SK-N-SH treated with all-trans-retinoic acid at 6 μM for 48 hours (cell line): ENCODE measurements around the gene TCF12.

Experiments used
- ATAC-seq: fragments of 200-7000 bp; cut with Tn5 transposase; 3 replicates; pipeline ENCODE4 v1.9.1; 2020; ENCODE audit warnings: mild to moderate bottlenecking, moderate library complexity
- ARNTL ChIP-seq: fragments of 450-650 bp; formaldehyde crosslinking; IDR thresholded peaks from 2 replicates; pipeline ENCODE4 v1.5.0; 2020; ENCODE audit warnings: low read depth, mild to moderate bottlenecking, moderate library complexity, borderline replicate concordance
- BACH2 ChIP-seq: fragments of 250-450 bp; sonication (Bioruptor Pico); IDR thresholded peaks from 2 replicates; pipeline ENCODE4 v1.9.0; 2021; ENCODE audit warnings: mild to moderate bottlenecking, borderline replicate concordance
- CSDC2 ChIP-seq: fragments of 250-450 bp; sonication (Bioruptor Pico); IDR thresholded peaks from 2 replicates; pipeline ENCODE4 v1.5.0; 2020; ENCODE audit warnings: mild to moderate bottlenecking, moderate library complexity
- CSRNP3 ChIP-seq: fragments of 250-450 bp; sonication (Bioruptor Pico); IDR thresholded peaks from 2 replicates; pipeline ENCODE4 v1.5.1; 2021; ENCODE audit warnings: mild to moderate bottlenecking, moderate library complexity
- ESRRG ChIP-seq: fragments of 250-450 bp; sonication (Bioruptor Pico); IDR thresholded peaks from 2 replicates; pipeline ENCODE4 v1.6.1; 2021; ENCODE audit warnings: mild to moderate bottlenecking
- GLIS3 ChIP-seq: fragments of 250-450 bp; sonication (Bioruptor Pico); IDR thresholded peaks from 2 replicates; pipeline ENCODE4 v1.5.0; 2020; ENCODE audit warnings: mild to moderate bottlenecking, moderate library complexity
- ISL1 ChIP-seq: fragments of 250-450 bp; sonication (Bioruptor Pico); IDR thresholded peaks from 2 replicates; pipeline ENCODE4 v2.1.2; 2022; ENCODE audit warnings: mild to moderate bottlenecking, moderate library complexity
- OSR1 ChIP-seq: fragments of 250-450 bp; sonication (Bioruptor Pico); IDR thresholded peaks from 2 replicates; pipeline ENCODE4 v1.8.0; 2022; ENCODE audit warnings: moderate library complexity, mild to moderate bottlenecking, inconsistent platforms
- PATZ1 ChIP-seq: fragments of 250-450 bp; sonication (Bioruptor Pico); IDR thresholded peaks from 2 replicates; pipeline ENCODE4 v1.8.0; 2020; ENCODE audit warnings: mild to moderate bottlenecking, moderate library complexity, borderline replicate concordance
- PPARA ChIP-seq: fragments of 250-450 bp; sonication (Bioruptor Pico); IDR thresholded peaks from 2 replicates; pipeline ENCODE4 v1.5.0; 2020; ENCODE audit warnings: mild to moderate bottlenecking, borderline replicate concordance
- RARB ChIP-seq: fragments of 250-450 bp; sonication (Bioruptor Pico); IDR thresholded peaks from 2 replicates; pipeline ENCODE4 v1.8.0; 2021; ENCODE audit warnings: mild to moderate bottlenecking, moderate library complexity
- SNAI2 ChIP-seq: fragments of 250-450 bp; sonication (Bioruptor Pico); IDR thresholded peaks from 2 replicates; pipeline ENCODE4 v1.5.0; 2020; ENCODE audit warnings: mild to moderate bottlenecking, moderate library complexity
- TCF4 ChIP-seq: fragments of 250-450 bp; sonication (Bioruptor Pico); IDR thresholded peaks from 2 replicates; pipeline ENCODE4 v1.8.0; 2021; ENCODE audit warnings: mild to moderate bottlenecking, moderate library complexity, borderline replicate concordance
- TOX ChIP-seq: fragments of 250-450 bp; sonication (Bioruptor Pico); IDR thresholded peaks from 2 replicates; pipeline ENCODE4 v1.8.0; 2021; ENCODE audit warnings: mild to moderate bottlenecking, moderate library complexity, borderline replicate concordance
- ZC3H10 ChIP-seq: fragments of 250-450 bp; sonication (Bioruptor Pico); IDR thresholded peaks from 2 replicates; pipeline ENCODE4 v1.5.1; 2021; ENCODE audit warnings: mild to moderate bottlenecking, moderate library complexity
- ZFP3 ChIP-seq: fragments of 250-450 bp; sonication (Bioruptor Pico); IDR thresholded peaks from 2 replicates; pipeline ENCODE4 v1.5.0; 2020; ENCODE audit warnings: mild to moderate bottlenecking, moderate library complexity
- ZFP30 ChIP-seq: fragments of 450-650 bp; formaldehyde crosslinking; IDR thresholded peaks from 2 replicates; pipeline ENCODE4 v1.5.0; 2022; ENCODE audit warnings: mild to moderate bottlenecking, moderate library complexity
- ZNF565 ChIP-seq: fragments of 450-650 bp; formaldehyde crosslinking; conservative IDR thresholded peaks from 2 replicates; pipeline ENCODE4 v1.5.0; 2020; ENCODE audit warnings: low read depth, mild to moderate bottlenecking, moderate library complexity
- ZNF70 ChIP-seq: fragments of 450-650 bp; formaldehyde crosslinking; IDR thresholded peaks from 2 replicates; pipeline ENCODE4 v1.5.0; 2020; ENCODE audit warnings: mild to moderate bottlenecking, moderate library complexity
- TF ChIP-seq, protein P1 (sequence below): fragments of 250-450 bp; sonication (Bioruptor Pico); IDR thresholded peaks from 2 replicates; pipeline ENCODE4 v1.5.0; 2020; ENCODE audit warnings: mild to moderate bottlenecking, moderate library complexity
- TF ChIP-seq, protein P2 (sequence below): fragments of 250-450 bp; sonication (Bioruptor Pico); IDR thresholded peaks from 2 replicates; pipeline ENCODE4 v1.5.1; 2020; ENCODE audit warnings: low read depth, mild to moderate bottlenecking, moderate library complexity
- TF ChIP-seq, protein P3 (sequence below): fragments of 250-450 bp; sonication (Bioruptor Pico); IDR thresholded peaks from 2 replicates; pipeline ENCODE4 v1.8.0; 2021; ENCODE audit warnings: low read depth, mild to moderate bottlenecking, moderate library complexity, borderline replicate concordance

Gene TCF12

GRCh38 chr15:56957812-56958406 is 39.5 kb downstream of the TCF12 start:
- TF ChIP-seq OSR1 (CRISPR knock-in tag) = no peak
- no peak for TF ChIP-seq PPARA (CRISPR knock-in tag)
- no peak for TF ChIP-seq ZNF70
- TF ChIP-seq, protein P1, sequence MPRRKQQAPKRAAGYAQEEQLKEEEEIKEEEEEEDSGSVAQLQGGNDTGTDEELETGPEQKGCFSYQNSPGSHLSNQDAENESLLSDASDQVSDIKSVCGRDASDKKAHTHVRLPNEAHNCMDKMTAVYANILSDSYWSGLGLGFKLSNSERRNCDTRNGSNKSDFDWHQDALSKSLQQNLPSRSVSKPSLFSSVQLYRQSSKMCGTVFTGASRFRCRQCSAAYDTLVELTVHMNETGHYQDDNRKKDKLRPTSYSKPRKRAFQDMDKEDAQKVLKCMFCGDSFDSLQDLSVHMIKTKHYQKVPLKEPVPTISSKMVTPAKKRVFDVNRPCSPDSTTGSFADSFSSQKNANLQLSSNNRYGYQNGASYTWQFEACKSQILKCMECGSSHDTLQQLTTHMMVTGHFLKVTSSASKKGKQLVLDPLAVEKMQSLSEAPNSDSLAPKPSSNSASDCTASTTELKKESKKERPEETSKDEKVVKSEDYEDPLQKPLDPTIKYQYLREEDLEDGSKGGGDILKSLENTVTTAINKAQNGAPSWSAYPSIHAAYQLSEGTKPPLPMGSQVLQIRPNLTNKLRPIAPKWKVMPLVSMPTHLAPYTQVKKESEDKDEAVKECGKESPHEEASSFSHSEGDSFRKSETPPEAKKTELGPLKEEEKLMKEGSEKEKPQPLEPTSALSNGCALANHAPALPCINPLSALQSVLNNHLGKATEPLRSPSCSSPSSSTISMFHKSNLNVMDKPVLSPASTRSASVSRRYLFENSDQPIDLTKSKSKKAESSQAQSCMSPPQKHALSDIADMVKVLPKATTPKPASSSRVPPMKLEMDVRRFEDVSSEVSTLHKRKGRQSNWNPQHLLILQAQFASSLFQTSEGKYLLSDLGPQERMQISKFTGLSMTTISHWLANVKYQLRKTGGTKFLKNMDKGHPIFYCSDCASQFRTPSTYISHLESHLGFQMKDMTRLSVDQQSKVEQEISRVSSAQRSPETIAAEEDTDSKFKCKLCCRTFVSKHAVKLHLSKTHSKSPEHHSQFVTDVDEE (CRISPR knock-in tag) = no peak
- no peak for TF ChIP-seq CSRNP3 (CRISPR knock-in tag)
- TF ChIP-seq TCF4 (CRISPR knock-in tag) = no peak
- no peak for TF ChIP-seq ESRRG (CRISPR knock-in tag)
- TF ChIP-seq RARB (CRISPR knock-in tag) = no peak
- TF ChIP-seq ZFP30 (CRISPR knock-in tag) = no peak
- no peak for TF ChIP-seq ZC3H10
- no peak for TF ChIP-seq CSDC2
- no peak for TF ChIP-seq ISL1
- no peak for TF ChIP-seq GLIS3
- no peak for ATAC-seq

DNA sequence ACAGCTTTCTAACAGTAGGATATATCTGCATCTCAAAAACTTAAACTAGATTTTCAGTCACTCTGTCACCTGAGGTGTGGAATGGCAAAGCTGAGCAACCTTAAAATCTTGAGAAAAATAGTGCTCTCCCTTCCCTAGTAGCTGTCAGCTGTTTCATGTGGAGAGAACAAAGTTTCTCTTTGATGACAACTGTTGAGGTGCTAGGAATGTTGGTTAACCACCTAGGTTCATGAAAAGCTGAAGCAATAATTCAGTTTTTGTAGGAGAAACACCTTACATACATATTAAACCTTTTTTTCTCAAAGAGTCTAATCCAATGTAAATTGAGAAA is 40.8 kb downstream of the TCF12 start:
- TF ChIP-seq, protein P2, sequence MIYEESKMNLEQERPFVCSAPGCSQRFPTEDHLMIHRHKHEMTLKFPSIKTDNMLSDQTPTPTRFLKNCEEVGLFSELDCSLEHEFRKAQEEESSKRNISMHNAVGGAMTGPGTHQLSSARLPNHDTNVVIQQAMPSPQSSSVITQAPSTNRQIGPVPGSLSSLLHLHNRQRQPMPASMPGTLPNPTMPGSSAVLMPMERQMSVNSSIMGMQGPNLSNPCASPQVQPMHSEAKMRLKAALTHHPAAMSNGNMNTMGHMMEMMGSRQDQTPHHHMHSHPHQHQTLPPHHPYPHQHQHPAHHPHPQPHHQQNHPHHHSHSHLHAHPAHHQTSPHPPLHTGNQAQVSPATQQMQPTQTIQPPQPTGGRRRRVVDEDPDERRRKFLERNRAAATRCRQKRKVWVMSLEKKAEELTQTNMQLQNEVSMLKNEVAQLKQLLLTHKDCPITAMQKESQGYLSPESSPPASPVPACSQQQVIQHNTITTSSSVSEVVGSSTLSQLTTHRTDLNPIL (CRISPR knock-in tag) = no peak
- TF ChIP-seq CSDC2 (no peak), ZFP30 (CRISPR knock-in tag) (no peak), CSRNP3 (CRISPR knock-in tag) (no peak), GLIS3 (no peak), ZNF565 (CRISPR knock-in tag) (no peak), PPARA (CRISPR knock-in tag) (no peak), ZFP3 (CRISPR knock-in tag) (no peak), ESRRG (CRISPR knock-in tag) (no peak), PATZ1 (CRISPR knock-in tag) (no peak), SNAI2 (CRISPR knock-in tag) (no peak), TCF4 (CRISPR knock-in tag) (no peak), OSR1 (CRISPR knock-in tag) (no peak), TOX (CRISPR knock-in tag) (no peak), ARNTL (CRISPR knock-in tag) (no peak), BACH2 (CRISPR knock-in tag) (no peak), ZNF70 (no peak)
- TF ChIP-seq, protein P3, sequence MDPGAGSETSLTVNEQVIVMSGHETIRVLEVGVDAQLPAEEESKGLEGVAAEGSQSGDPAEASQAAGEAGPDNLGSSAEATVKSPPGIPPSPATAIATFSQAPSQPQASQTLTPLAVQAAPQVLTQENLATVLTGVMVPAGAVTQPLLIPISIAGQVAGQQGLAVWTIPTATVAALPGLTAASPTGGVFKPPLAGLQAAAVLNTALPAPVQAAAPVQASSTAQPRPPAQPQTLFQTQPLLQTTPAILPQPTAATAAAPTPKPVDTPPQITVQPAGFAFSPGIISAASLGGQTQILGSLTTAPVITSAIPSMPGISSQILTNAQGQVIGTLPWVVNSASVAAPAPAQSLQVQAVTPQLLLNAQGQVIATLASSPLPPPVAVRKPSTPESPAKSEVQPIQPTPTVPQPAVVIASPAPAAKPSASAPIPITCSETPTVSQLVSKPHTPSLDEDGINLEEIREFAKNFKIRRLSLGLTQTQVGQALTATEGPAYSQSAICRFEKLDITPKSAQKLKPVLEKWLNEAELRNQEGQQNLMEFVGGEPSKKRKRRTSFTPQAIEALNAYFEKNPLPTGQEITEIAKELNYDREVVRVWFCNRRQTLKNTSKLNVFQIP (CRISPR knock-in tag) = no peak
- TF ChIP-seq, protein P1 (CRISPR knock-in tag) = no peak
- no peak for ATAC-seq
